Measurements from ENCODE around the gene JAGN1.

DNA sequence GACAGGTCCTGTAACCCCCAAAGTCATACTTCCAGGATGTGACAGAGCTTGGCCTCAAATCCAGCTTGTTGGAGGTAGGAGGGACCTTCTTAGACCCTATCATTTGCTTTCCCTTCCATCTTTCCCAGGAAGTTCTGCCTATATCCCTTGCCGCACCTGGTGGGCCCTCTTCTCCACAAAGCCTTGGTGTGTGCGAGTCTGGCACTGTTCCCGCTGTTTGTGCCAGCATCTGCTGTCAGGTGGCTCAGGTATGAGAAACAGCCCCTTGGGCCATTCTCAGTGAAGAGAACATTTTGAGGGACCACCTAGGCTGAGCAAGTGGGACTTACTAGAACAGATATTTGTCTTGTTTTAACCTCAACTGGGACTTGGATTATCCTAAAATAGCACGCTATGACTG is 13.5 kb downstream of the JAGN1 start:
- TF ChIP-seq, protein P1, sequence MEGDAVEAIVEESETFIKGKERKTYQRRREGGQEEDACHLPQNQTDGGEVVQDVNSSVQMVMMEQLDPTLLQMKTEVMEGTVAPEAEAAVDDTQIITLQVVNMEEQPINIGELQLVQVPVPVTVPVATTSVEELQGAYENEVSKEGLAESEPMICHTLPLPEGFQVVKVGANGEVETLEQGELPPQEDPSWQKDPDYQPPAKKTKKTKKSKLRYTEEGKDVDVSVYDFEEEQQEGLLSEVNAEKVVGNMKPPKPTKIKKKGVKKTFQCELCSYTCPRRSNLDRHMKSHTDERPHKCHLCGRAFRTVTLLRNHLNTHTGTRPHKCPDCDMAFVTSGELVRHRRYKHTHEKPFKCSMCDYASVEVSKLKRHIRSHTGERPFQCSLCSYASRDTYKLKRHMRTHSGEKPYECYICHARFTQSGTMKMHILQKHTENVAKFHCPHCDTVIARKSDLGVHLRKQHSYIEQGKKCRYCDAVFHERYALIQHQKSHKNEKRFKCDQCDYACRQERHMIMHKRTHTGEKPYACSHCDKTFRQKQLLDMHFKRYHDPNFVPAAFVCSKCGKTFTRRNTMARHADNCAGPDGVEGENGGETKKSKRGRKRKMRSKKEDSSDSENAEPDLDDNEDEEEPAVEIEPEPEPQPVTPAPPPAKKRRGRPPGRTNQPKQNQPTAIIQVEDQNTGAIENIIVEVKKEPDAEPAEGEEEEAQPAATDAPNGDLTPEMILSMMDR (IDR thresholded peaks at IDR 0.05; ENCODE audit: insufficient read depth, low read length, poor library complexity, severe bottlenecking): no peak
- TF ChIP-seq EZH2phosphoT487 (conservative IDR thresholded peaks at IDR 0.05; ENCODE audit: low read length): no peak
